RWPE2 (cell line): ENCODE data around the gene HHATL.

ENCODE experiments used
- ATAC-seq: fragments of 200-7000 bp; cut with Tn5 transposase; 3 replicates; pipeline ENCODE4 v1.9.1; 2021; ENCODE audit warnings: low read depth
- DNase-seq: peaks from one replicate; pipeline ENCODE4 v3.0.0-alpha.2; 2020; ENCODE audit warnings: low spot score
- H3K27ac ChIP-seq: fragments of 450-650 bp; 2 replicates; pipeline ENCODE4 v1.5.1; 2017; ENCODE audit warnings: mild to moderate bottlenecking; ENCODE audit not compliant: poor library complexity, severe bottlenecking
- H3K27me3 ChIP-seq: fragments of 250-450 bp; sonication (Bioruptor Pico); 2 replicates; pipeline ENCODE4 v1.5.1; 2021; ENCODE audit warnings: mild to moderate bottlenecking, moderate library complexity; ENCODE audit not compliant: insufficient read depth, poor library complexity, severe bottlenecking
- H3K36me3 ChIP-seq: fragments of 250-450 bp; sonication (Bioruptor Pico); 2 replicates; pipeline ENCODE4 v1.5.1; 2020; ENCODE audit warnings: low read depth, mild to moderate bottlenecking, moderate library complexity
- H3K4me1 ChIP-seq: fragments of 250-450 bp; sonication (Bioruptor Pico); 2 replicates; pipeline ENCODE4 v1.5.1; 2021; ENCODE audit warnings: mild to moderate bottlenecking, moderate library complexity; ENCODE audit not compliant: insufficient read depth, poor library complexity, severe bottlenecking
- H3K4me3 ChIP-seq: fragments of 250-450 bp; sonication (Bioruptor Pico); 2 replicates; pipeline ENCODE4 v1.5.1; 2021; ENCODE audit warnings: mild to moderate bottlenecking, moderate library complexity; ENCODE audit not compliant: severe bottlenecking
- H3K9me3 ChIP-seq: fragments of 250-450 bp; sonication (Bioruptor Pico); 2 replicates; pipeline ENCODE4 v1.5.1; 2021; ENCODE audit warnings: mild to moderate bottlenecking, moderate library complexity; ENCODE audit not compliant: severe bottlenecking
- TF ChIP-seq, protein P1 (sequence below): fragments of 450-650 bp; IDR thresholded peaks from one replicate; pipeline ENCODE4 v1.5.1; 2017; ENCODE audit warnings: mild to moderate bottlenecking, moderate library complexity; ENCODE audit not compliant: poor library complexity, severe bottlenecking

HHATL gene

DNA sequence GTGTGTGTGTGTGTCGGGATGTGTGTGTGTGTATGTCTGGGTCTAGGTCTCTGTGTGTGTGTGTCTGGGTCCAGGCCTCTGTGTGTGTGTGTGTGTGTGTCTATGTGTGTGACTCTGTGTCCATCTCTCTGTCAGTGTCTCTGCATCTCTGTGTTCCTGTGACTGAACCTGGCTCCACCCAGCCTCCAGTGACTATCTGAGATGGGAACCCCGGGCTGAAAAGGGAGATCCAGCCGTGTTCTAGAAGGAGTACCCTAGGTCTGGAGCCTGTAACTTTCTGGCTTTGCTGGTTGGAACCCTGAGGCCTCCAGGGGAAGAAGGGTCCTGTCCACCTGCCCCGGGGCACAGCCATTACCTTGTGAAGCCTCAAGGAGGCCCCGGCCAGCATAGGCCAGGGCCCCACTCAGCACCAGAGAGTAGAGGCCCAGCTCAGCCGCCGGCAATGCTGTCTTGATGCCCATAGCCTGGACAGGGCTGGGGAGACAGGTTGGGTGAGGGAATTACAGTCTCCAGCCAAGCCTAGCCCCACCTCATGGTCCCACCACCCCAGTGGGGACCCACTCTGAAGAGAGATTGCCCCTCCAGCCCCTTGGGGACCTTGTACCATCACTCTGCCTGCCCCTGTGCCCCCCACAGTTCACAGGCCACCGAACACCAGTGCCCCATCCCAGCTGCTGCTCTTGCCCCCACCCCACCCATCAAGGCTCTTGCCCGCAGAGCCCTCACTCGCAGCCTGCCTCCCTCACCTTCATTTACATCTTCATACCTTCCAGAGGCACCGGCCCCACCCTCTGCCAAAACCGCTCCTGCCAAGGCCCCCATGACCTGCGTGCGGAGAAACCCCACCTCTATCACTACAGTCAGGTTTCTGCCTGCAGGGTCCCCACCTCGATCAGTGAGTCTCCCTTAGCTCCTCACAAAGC lies 2.0 kb downstream of the HHATL start:
- ATAC-seq (no peak), DNase-seq (no peak)
- TF ChIP-seq, protein P1, sequence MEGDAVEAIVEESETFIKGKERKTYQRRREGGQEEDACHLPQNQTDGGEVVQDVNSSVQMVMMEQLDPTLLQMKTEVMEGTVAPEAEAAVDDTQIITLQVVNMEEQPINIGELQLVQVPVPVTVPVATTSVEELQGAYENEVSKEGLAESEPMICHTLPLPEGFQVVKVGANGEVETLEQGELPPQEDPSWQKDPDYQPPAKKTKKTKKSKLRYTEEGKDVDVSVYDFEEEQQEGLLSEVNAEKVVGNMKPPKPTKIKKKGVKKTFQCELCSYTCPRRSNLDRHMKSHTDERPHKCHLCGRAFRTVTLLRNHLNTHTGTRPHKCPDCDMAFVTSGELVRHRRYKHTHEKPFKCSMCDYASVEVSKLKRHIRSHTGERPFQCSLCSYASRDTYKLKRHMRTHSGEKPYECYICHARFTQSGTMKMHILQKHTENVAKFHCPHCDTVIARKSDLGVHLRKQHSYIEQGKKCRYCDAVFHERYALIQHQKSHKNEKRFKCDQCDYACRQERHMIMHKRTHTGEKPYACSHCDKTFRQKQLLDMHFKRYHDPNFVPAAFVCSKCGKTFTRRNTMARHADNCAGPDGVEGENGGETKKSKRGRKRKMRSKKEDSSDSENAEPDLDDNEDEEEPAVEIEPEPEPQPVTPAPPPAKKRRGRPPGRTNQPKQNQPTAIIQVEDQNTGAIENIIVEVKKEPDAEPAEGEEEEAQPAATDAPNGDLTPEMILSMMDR: no peak
- Histone ChIP-seq H3K27me3 (no peaks in the 10 kb centered on the region), H3K27ac (no peak overlapping the region), H3K4me3 (no peak overlapping the region), H3K9me3 (no peaks in the 10 kb centered on the region), H3K4me1 (no peaks in the 10 kb centered on the region), H3K36me3 (no peaks in the 10 kb centered on the region)

DNA sequence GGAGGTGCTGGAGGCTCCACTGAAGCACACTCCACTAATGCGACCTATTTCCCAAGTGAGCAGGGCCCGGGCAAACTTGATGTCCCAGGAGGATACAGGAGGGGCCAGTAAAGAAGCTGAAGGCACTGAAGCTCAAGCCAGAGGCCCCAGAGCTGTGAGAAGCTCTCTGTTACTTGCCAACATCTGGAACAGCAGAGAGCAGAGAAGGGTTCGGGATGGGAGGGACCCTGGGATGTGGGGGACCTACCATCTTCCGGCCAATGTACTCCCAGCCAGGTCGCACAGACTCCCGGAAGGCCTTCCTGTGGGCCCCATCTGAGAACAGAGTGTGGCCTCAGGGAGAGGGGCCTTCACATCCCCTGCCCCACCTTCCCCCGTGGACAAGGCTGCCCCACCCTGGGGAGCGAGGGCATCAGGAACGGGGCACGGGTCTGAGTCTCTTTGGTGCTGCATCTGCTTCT lies 3.1 kb downstream of the HHATL start:
- Histone ChIP-seq H3K27me3 (no peaks in the 10 kb centered on the region), H3K36me3 (no peaks in the 10 kb centered on the region), H3K9me3 (no peaks in the 10 kb centered on the region), H3K4me1 (no peaks in the 10 kb centered on the region), H3K27ac (no peak overlapping the region), H3K4me3 (no peak overlapping the region)
- ATAC-seq (no peak), DNase-seq (no peak)
- TF ChIP-seq, protein P1: no peak

DNA sequence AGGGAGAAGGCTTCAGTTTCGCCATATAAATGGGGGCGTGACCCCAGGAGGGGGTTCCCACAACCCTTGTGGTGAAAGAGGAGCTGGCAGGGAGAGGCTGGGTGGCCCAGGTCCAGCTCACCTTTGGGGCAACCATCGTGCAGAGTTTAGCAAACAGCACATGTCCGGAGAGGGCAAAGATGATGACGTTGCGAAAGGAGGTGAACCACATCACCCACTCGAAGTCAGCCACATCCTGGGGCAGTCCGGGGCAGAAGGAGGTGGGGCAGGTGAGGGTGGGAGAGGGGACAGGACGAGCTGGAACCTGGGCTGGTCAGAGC lies 3.7 kb downstream of the HHATL start:
- no peak overlapping the region for H3K4me3 ChIP-seq
- no peaks in the 10 kb centered on the region for H3K27me3 ChIP-seq
- ATAC-seq: no peak
- H3K27ac ChIP-seq: no peak overlapping the region
- H3K36me3 ChIP-seq: no peaks in the 10 kb centered on the region
- TF ChIP-seq, protein P1: no peak
- DNase-seq: no peak
- no peaks in the 10 kb centered on the region for H3K4me1 ChIP-seq
- no peaks in the 10 kb centered on the region for H3K9me3 ChIP-seq

DNA sequence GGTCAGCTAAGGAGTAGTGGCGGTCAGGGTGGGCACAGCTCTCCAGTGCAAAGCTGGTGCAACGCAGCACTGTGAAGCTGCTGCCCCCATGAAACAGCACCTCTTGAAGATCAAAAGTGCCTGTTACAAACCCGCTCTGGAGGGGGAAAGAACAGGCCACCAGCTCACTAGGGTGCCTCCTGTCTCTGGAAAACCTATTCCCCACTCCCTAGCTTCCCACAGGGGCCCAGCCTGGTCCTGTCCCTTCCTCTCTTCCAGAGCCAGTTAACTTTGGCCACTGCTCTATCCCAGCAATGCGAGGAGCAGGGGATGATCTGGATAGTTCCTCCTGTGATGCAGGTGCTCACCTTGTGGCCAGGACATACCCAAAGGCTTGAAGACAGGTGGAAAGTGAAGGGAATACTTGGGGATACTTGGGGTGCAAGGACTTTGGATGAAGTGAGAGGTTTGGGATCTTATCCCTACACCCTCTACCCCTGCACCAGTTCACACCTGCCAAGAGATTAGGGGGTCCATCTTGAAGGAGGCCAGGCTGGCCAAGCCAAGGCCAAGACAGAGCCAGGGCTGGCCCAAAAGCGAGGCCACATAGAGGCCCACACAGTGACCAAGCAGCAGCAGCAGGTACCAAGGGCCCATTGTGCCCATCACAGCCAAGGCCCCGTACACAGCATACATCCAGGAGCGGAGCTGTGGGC lies 4.2 kb downstream of the HHATL start:
- Histone ChIP-seq H3K27ac (no peak overlapping the region), H3K27me3 (no peaks in the 10 kb centered on the region), H3K4me1 (no peaks in the 10 kb centered on the region), H3K36me3 (no peaks in the 10 kb centered on the region), H3K9me3 (no peaks in the 10 kb centered on the region), H3K4me3 (no peak overlapping the region)
- TF ChIP-seq, protein P1: no peak
- ATAC-seq (no peak), DNase-seq (no peak)
